GM19438 (cell line): Measurements from ENCODE around the gene RAB22A.
"Not testable (repeated sequence)": the region's sequence is repeated elsewhere in the genome, so short reads cannot be mapped to it uniquely, and the experiment has no call there.

Experiments used
- ATAC-seq: cut with Tn5 transposase; IDR thresholded peaks from one replicate; pipeline ENCODE4 v1.9.1; 2021; ENCODE audit warnings: low read depth; ENCODE audit not compliant: unreplicated experiment

The RAB22A gene

DNA sequence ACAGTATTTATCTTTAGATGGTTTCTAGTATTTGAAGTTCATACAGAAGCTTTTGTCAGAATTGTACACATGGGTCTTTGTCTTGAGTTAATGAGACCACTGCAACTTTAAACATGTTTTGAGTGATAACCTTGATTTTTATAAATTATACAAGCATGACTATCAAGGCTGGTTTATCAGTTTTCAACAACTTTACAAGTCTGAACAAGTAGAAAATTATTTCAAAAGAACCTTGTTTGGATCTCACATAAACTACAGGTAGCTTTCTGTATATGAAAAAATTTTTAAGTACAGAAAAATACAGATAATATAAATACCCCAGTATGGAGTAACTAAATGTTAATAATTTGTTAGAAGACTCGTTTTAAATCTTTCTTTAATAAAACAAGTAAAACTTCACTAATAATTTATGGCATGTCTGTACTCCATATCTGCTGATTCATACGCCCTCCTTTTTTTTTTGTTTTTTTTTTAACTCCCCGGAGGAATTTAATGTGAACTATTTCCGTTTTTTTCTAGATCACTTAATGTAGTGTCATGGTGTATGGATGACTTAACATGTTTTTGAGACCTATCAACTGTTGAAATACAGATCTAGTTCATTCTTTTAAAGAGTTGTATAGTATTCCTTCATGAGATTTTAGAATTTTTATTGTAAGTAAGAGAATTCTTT, 97.8 kb downstream of the RAB22A start:
- no peak for ATAC-seq

- no peak for ATAC-seq
Observed at GRCh38 chr20:58407966-58408557, 98.5 kb downstream of the RAB22A start.

- ATAC-seq = no peak
Observed at GRCh38 chr20:58408603-58409246, 99.2 kb downstream of the RAB22A start.

DNA sequence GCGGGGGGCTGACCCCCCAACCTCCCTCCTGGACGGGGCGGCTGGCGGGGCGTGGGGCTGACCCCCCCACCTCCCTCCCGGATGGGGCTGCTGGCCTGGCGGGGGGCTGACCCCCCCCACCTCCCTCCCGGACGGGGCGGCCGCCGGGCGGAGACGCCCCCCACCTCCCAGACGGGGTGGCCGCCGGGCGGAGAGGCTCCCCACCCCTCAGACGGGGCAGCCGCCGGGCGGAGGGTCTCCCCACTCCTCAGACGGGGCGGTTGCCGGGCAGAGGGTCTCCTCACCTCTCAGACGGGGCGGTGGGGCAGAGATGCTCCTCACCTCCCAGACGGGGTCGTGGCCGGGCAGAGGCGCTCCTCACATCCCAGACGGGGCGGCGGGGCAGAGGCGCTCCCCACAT, 104.7 kb downstream of the RAB22A start:
- ATAC-seq = not testable (repeated sequence)

- not testable (repeated sequence) for ATAC-seq
Observed at GRCh38 chr20:58414786-58415185, 105.3 kb downstream of the RAB22A start.

DNA sequence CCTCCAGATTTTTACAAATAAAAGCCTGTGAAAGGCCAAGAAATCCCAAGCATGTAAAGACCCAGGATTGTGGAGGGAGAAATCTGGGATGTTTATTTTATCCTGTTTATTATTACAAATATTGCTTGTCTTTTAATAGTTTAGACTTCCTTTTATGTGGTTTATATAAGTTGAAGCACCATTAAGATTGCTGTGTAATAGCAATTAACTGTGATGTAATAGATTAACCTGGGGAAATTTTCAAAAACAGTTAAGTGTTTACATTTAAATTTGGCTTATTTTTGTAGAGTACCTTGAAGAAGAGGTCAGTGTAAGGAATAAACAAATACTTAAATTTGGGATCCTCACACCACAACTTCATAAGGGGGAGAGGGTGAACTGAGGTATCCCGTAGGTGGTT, 106.5 kb downstream of the RAB22A start:
- ATAC-seq = no peak

DNA sequence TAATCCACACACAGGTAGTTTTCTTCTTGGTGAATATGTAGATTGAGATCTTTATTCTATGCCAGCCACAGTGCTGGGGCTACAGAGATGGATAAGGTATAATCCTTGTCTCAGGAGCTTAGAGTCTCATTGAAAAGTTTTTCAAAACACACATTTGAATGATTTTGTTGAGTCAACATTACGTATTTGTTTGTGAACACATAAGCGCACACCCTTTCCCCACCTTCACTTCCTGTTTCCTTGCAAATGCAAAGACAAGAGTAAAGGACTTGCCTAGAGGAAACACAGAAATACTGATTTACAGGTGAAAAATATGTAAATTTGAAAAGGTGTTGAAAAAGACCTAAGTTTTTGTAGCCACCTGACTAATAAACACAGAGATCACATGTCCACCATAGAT, 107.3 kb downstream of the RAB22A start:
- ATAC-seq = no peak
